Stimulated activated CD4-positive, alpha-beta T cell treated with anti-CD3 and anti-CD28 coated beads, Interleukin-4, amount 100 ng/mL, for 24 hours (primary cell): Measurements from ENCODE around the gene SMIM7.
"Not testable (repeated sequence)": the region's sequence is repeated elsewhere in the genome, so short reads cannot be mapped to it uniquely, and the experiment has no call there.

ENCODE experiments used
- DNase-seq: peaks from one replicate; pipeline ENCODE4 v3.0.0-alpha.2; 2020

The SMIM7 gene

GRCh38 chr19:16654140-16654539, 5.8 kb downstream of the SMIM7 start:
- DNase-seq = no peak

DNA sequence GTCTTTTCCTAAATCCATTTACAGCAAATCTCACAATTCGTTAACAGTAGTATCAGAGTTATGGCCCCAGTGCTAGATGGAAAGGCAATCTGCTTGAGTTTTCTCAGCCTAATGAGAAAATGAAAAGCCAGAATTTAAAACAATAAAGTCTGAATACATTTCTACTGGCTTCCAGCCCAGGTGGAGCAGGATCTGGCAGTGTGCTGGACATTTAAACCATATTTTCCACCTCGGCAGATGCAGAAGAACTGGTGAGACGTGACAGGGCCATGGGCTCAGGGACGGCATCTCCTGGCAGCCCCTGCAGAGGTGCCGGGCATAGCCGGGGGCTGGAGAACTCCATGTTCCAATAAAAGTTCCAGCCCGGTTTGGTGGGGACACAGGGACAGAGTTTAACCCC, 7.1 kb downstream of the SMIM7 start:
- DNase-seq = no peak

GRCh38 chr19:16651421-16652188, 8.3 kb downstream of the SMIM7 start:
- not testable (repeated sequence) for DNase-seq

DNA sequence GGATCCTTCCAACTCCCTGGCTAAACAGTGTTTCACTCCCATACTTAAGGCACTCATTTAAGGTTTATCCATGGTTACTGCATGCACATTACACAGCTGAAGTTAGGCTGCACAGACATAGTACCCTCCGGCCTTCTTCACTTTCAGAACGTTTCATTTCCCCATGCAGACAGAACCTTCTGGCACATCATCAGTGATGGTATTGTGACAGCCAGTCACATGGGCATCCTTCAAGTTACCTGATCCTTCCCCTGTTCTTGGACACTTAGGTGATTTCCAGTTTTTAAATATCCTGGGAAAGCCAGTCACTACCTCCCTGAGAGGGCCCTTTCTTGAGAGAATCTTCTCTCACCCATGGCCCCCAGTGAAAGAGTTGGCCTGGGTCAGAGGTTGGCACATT, 9.1 kb downstream of the SMIM7 start:
- DNase-seq = no peak

GRCh38 chr19:16649734-16650133, 10.2 kb downstream of the SMIM7 start:
- no peak for DNase-seq

- no peak for DNase-seq
Measured at GRCh38 chr19:16645140-16645539, 14.8 kb downstream of the SMIM7 start.

GRCh38 chr19:16641695-16642094, 18.2 kb downstream of the SMIM7 start:
- no peak for DNase-seq

DNA sequence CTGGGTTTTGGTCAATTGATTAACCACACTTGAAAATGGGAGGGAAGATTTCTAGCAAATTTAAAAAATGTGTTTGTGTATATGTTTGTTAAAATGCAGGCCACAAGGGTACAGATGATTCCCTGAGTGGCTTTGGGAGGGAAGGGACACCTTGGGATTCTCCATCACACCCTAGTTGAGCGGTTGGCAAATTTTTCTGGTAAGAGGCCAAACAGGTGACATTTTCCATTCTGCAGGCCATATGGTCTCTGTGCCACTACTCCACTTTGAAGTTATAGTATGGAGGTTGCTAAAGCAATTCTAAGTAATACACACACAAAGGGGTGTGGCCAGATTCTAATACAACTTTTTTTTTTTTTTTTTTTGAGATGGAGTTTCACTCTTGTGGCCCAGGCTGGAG, 19.0 kb downstream of the SMIM7 start:
- DNase-seq = no peak

DNA sequence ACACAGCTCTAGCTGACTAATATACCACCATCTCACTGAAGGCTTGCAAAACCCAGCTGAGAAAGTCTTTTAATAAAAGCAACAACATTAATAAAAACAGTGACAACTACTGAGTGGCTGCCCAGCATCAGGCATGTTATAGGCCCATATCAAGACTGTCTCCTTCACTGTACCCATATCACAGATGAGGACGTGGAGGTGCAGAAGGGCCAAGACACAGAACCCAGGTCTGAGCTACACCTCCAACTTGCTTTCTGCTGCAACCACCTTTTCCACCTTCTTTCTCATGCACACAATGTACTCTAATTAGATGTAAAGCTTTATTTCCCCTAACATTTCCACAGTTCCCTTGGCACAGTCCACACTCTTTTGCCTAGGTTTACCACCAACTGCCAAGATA, 21.3 kb downstream of the SMIM7 start:
- DNase-seq = no peak

DNA sequence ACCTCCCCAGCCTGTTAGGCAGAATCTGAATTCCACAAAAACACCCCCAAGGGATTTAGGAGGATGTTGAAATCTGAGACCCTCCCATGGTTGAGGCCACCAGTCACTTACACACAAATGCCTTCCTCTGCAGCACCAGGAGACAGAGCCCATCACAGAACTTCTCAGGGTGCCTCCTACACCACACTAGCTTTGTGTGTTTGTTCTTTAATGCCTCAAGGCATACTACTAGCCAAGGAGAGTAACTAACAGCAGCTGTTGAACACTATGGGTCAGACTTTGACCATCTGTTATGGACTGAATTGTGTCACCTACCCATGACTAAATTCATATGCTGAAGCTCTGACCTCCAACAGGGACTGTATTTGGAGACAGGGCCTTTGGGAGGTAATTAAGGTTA, 22.4 kb downstream of the SMIM7 start:
- DNase-seq = no peak

- DNase-seq = no peak
Measured at GRCh38 chr19:16631465-16631864, 28.5 kb downstream of the SMIM7 start.

GRCh38 chr19:16628984-16629691, 30.8 kb downstream of the SMIM7 start:
- peak; percentile 8 for DNase-seq

GRCh38 chr19:16628183-16628983, 31.6 kb downstream of the SMIM7 start, which contains the start of gene MED26:
Gene MED26, minus strand, starts transcription at chr19:16628204. Its CDS starts 261 bp downstream, at chr19:16627943.
- peak; percentile 94 for DNase-seq

- DNase-seq = no peak
Measured at GRCh38 chr19:16627928-16628182, 32.1 kb downstream of the SMIM7 start.

DNA sequence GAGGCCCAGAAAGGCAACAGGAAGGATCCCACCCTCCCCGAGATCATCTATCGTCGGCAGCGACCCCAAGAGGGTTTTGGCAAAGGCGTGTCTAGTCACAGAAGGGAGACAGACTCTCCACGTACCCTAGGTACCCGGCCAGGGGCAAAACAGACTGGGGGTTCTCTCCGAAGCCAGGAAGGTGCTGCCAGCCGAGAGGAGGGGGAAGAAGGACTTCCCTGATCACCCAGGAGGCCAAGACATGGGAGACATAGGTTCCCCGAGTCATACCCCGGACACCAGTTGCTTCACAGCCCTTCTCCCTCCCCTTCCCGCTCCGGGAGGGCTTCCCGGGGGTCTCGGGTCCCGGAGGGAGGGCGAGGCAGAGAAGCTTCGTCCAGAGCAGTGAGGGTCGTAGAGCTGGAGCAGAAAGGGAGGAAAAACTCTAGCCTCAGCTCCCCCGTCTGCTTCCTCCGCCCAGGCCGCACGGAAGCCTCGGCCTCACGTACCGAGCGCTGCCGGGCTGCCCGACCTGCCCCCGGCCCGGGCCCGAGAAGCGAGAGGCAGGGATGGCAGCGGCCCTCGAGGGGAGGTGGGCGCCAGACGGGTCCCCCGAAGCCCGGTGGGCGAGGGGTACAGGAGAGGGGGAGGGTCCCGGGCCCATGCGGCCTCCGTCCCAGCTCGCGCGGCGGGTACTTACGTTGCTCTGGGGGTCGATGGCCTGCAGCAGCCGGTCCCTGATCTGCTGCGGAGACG, 32.6 kb downstream of the SMIM7 start:
- peak; percentile 15 for DNase-seq

GRCh38 chr19:16626796-16627192, 33.1 kb downstream of the SMIM7 start:
- peak; percentile 19 for DNase-seq

DNA sequence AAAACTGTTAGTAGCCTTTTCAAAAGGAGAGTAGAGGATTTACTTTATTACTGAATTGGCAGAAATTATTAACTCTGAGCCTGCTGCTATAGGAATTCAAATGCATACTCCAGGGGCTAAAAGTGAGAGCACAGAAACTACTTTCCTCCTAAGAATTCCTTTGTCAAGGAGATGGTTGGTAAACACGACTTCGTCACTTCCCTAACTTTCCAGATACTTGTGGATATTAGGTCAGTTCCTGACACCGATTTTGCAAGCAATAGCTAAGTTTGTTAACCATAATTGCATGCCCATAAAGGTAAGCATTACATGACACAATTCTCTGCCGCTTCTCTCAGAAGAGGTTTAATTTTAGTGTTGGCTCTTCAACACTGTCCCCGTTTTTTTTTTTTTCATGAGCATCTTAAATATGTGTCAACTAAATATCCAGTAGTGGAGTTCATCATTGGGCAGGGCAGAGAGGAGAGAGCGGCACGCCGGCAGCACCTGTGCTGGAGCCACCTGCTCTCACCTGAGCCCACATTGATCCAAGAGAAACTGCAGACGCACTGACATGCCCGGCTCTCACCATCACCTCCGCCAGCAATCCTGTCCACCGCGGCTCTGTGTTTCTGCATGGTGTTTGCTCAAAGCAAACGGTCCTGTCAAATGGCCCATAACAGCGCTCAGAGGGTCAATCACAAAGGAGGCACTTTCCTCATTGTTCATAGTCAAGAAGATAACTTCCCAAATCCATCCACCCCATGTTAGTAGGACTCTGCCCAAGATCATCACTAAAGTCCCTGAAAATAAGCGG, 34.6 kb downstream of the SMIM7 start:
- no peak for DNase-seq

GRCh38 chr19:16624236-16624635, 35.7 kb downstream of the SMIM7 start:
- DNase-seq = no peak

GRCh38 chr19:16623576-16623975, 36.4 kb downstream of the SMIM7 start:
- no peak for DNase-seq

- no peak for DNase-seq
Measured at GRCh38 chr19:16623066-16623465, 36.9 kb downstream of the SMIM7 start.

DNA sequence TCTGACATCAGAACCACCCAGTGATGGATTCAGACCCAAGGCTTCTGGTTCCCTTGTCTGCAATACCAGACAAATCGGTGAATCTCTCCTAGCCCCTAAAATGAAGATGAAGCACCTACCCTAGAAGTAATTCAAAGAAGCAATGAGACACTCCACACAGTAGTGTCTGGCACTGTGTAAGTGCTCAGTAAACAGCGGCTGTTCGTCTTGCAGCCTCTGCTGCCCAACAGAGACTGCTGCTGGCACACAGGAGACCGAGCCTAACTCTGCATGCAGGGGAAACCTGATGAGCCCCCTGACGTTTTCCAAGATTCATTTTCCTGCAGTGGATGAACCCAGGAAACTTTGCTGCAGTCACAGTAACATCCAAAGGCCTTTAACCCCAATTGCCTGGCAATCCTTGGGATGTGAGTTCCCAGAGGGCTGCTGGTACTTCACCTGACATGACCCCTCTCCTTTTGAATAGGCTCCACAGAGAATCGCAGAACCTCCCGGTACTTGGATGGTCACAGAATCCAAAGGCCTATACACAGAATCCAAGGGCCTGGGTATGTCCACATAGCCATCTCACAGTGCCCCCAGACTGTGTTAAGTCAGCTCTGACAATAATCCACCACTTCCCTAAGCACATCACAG, 38.7 kb downstream of the SMIM7 start:
- DNase-seq = no peak

- DNase-seq = no peak
Measured at GRCh38 chr19:16620584-16620983, 39.4 kb downstream of the SMIM7 start.
